ENCODE results near the gene CCL7. TPM values are rescaled to one million over a fixed set of nuclear protein-coding genes. Genes with fewer than 3 reads are reported as not detected.

Gene CCL7
- total RNA-seq, 3 donors from 2014 or later, result not detected

DNA sequence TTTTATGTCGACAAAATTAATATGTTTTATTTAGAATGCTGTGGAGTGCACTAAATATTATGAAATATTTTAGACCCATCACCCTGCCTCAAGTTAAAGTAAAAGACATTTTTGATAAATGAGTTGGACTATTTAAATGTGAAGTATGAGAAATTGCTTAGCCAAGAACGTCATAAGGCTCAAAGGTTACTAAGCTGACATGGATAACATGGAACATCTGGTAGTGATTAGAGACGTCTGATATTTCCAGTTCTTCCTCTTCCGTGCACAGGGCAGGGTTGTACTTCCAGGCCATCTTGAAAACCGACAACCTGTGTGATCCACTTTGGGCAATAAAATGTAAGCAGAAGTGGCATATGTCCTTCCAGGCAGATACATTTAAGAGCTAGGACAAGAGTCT, 42.1 kb downstream of the CCL7 start:
- Mint-ChIP-seq H3K36me3 (ENCODE audit: insufficient read depth) (no peaks in the 10 kb centered on the region), H3K4me1 (ENCODE audit: low read depth) (no peaks in the 10 kb centered on the region), H3K4me3 (no peak overlapping the region), H3K27me3 (ENCODE audit: low read depth) (peaks cover 18% of the 10 kb centered on the region), H3K9me3 (no peaks in the 10 kb centered on the region)
- DNase-seq, result no peak
- no peak for ATAC-seq

DNA sequence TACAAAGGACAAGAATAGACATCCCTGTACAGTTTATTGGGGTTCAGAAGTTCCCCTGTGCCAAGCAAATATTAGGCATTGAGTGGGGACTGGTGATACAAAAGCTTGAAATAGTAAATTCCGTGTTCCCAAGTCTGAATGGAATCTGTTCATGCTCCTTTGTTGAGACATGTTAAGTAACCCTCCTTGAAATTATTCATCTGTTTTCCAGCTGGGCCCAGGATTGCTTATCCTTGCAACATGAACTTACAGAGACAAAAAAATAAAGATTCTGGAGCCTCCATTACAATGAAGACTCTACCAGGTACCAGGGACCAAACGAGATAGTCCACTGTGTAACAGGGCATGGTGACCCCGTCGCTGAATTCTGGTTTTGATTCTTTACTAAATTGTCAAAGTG, 43.1 kb downstream of the CCL7 start:
- no peaks in the 10 kb centered on the region for H3K4me1 Mint-ChIP-seq (ENCODE audit: low read depth)
- no peaks in the 10 kb centered on the region for H3K36me3 Mint-ChIP-seq (ENCODE audit: insufficient read depth)
- H3K4me3 Mint-ChIP-seq, result no peak overlapping the region
- peaks cover 18% of the 10 kb centered on the region for H3K27me3 Mint-ChIP-seq (ENCODE audit: low read depth)
- H3K9me3 Mint-ChIP-seq, result no peaks in the 10 kb centered on the region
- DNase-seq, result no peak
- no peak for ATAC-seq

DNA sequence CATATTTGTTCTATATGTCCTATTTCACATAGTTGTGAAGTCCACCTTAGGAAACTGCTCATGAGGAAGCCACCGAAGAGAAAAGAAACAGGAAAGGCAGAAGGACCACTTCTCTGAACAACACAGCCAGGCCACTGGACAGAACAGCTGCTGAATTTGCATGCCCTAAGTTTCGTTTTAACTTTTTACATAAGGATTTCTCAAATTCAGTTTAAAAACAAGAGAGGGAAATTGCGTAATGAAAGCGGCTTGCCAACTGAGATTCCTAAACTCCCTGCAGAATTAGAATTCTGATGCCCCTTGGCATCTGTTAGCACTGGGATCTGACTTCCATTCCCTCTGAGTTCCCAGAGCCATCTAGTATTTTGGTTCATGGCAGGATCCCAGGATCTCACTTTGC, 44.3 kb downstream of the CCL7 start:
- peaks cover 18% of the 10 kb centered on the region for H3K27me3 Mint-ChIP-seq (ENCODE audit: low read depth)
- H3K36me3 Mint-ChIP-seq (ENCODE audit: insufficient read depth), result no peaks in the 10 kb centered on the region
- no peak overlapping the region for H3K4me3 Mint-ChIP-seq
- DNase-seq, result no peak
- ATAC-seq, result no peak
- no peaks in the 10 kb centered on the region for H3K9me3 Mint-ChIP-seq
- no peaks in the 10 kb centered on the region for H3K4me1 Mint-ChIP-seq (ENCODE audit: low read depth)

DNA sequence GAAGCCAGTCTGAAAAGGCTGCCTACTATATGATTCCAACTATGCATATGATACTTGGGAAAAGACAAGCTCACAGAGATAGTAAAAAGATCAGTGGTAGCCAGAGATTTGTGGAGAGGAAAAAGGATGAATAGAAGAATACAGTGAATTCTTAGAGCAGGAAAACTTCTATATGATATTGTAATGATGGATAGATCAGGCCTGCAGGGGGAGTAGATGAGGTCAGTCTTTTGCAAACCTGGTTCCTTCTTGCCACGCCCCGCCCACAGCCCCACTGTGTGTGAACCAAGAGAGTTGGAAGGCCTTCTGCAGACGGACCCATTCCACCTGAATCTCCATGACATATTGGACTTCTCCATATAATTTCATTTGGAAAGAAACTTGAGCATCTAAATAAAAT, 48.5 kb downstream of the CCL7 start:
- H3K4me3 Mint-ChIP-seq, result no peak overlapping the region
- H3K36me3 Mint-ChIP-seq (ENCODE audit: insufficient read depth), result no peaks in the 10 kb centered on the region
- ATAC-seq (no peak), DNase-seq (no peak)
- H3K27me3 Mint-ChIP-seq (ENCODE audit: low read depth), result peaks cover 13% of the 10 kb centered on the region
- H3K9me3 Mint-ChIP-seq, result no peaks in the 10 kb centered on the region
- H3K4me1 Mint-ChIP-seq (ENCODE audit: low read depth), result no peaks in the 10 kb centered on the region

DNA sequence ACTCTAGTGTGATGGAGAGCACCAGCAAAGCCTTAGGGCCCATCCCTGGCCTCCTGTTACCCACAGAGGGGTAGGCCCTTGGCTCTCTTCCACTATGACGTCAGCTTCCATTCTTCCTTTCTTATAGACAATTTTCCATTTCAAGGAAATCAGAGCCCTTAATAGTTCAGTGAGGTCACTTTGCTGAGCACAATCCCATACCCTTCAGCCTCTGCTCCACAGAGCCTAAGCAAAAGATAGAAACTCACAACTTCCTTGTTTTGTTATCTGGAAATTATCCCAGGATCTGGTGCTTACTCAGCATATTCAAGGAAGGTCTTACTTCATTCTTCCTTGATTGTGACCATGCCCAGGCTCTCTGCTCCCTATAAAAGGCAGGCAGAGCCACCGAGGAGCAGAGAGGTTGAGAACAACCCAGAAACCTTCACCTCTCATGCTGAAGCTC, 49.0 kb downstream of the CCL7 start, which contains the start of gene CCL8:
TSS of gene CCL8 (plus strand) at position 397 of the 445 bp plus-strand sequence. CDS start 67 bp downstream, outside the sequence.
- Mint-ChIP-seq H3K4me3 (no peak within 1 kb of the TSS), H3K9me3 (peaks cover 3% of the 10 kb centered on the region), H3K4me1 (ENCODE audit: low read depth) (no peaks in the 10 kb centered on the region), H3K27me3 (ENCODE audit: low read depth) (peaks cover 13% of the 10 kb centered on the region), H3K36me3 (ENCODE audit: insufficient read depth) (no peaks in the 10 kb centered on the region)
- DNase-seq (no peak), ATAC-seq (no peak)

Other genes starting within 250 kb of the CCL7 start
- 1 to 10 TPM in 2 of 3 donors, under 1 TPM in 1; 0.37 to 3.1 (median 1.3) TPM for gene CCL2, start 14.9 kb upstream of the CCL7 start, total RNA-seq
- not detected for gene CCL11, start 15.5 kb downstream of the CCL7 start, total RNA-seq
- gene CCL8, start 49.2 kb downstream of the CCL7 start, total RNA-seq, result not detected
- not detected for gene CCL13, start 86.3 kb downstream of the CCL7 start, total RNA-seq
- gene CCL1, start 93.0 kb downstream of the CCL7 start, total RNA-seq, result 10 to 100 TPM in 1 of 3 donors, 1 to 10 TPM in 2; 1.4 to 17.7 (median 3.6) TPM

All from activated T-cell treated with anti-CD3 and anti-CD28 coated beads, Interleukin-2, amount 50 U/mL, for 4 hours (primary cell).